Dorsolateral prefrontal cortex (tissue), 118 donors: Measurements from ENCODE around the gene ZFP36. TPM values are rescaled to one million over a fixed set of nuclear protein-coding genes. Genes with fewer than 3 reads are reported as not detected.

ENCODE experiments used
- microRNA-seq, 43 experiments: library from miRNA; unstranded; fragments of <30 nt; microRNA quantifications; one replicate each; pipeline ENCODE4 v1.2.0, GENCODE V29; 2022
- total RNA-seq, 120 experiments: library from RNA; stranded (reverse); gene quantifications; one replicate each; pipeline versions ENCODE4 v1.2.3 to v1.2.4, GENCODE V29; 2022

ZFP36 gene
- total RNA-seq, 120 experiments from 2014 or later, result 7.0 to 246 (median 38.2) TPM

Small RNAs within 50 kb of the gene (microRNA-seq; reads per million reads assigned to microRNA genes)
- gene MIR4530, result 0 to 0.42 (median 0) reads per million in 43 experiments

Other genes starting within 250 kb of the ZFP36 start
- gene NCCRP1, start 209.9 kb upstream of the ZFP36 start, total RNA-seq, result under 1 TPM in 10 of 120 experiments, not detected in 110; 0.19 to 0.38 (median 0.24) TPM
- 1 to 10 TPM in 1 of 120 experiments, not detected in 119; 1.0 TPM for gene SYCN, start 202.6 kb upstream of the ZFP36 start, total RNA-seq
- gene IFNL3, start 161.8 kb upstream of the ZFP36 start, total RNA-seq, result under 1 TPM in 2 of 120 experiments, not detected in 118; 0.65 to 0.76 TPM
- gene IFNL4, start 158.0 kb upstream of the ZFP36 start, total RNA-seq, result under 1 TPM in 2 of 120 experiments, not detected in 118; 0.51 to 0.62 TPM
- gene IFNL2, start 138.5 kb upstream of the ZFP36 start, total RNA-seq, result not detected
- not detected for gene IFNL1, start 110.4 kb upstream of the ZFP36 start, total RNA-seq
- gene LRFN1, start 86.0 kb upstream of the ZFP36 start, total RNA-seq, result 10 to 100 TPM in 115 of 120 experiments, 1 to 10 TPM in 5; 6.4 to 25.4 (median 16.9) TPM
- gene GMFG, start 70.8 kb upstream of the ZFP36 start, total RNA-seq, result 10 to 100 TPM in 94 of 120 experiments, 1 to 10 TPM in 26; 4.4 to 36.5 (median 12.4) TPM
- gene SAMD4B, start 64.4 kb upstream of the ZFP36 start, total RNA-seq, result 100 to 1,000 TPM; 107 to 294 (median 153) TPM
- 10 to 100 TPM; 33.5 to 65.7 (median 46.2) TPM for gene PAF1, start 15.7 kb upstream of the ZFP36 start, total RNA-seq
- gene MED29, start 15.5 kb upstream of the ZFP36 start, total RNA-seq, result 10 to 100 TPM; 41.8 to 99.7 (median 69.9) TPM
- gene PLEKHG2, start 5.8 kb downstream of the ZFP36 start, total RNA-seq, result 10 to 100 TPM in 50 of 120 experiments, 1 to 10 TPM in 70; 2.1 to 25.5 (median 9.2) TPM
- gene RPS16, start 29.1 kb downstream of the ZFP36 start, total RNA-seq, result 100 to 1,000 TPM; 365 to 780 (median 506) TPM
- 100 to 1,000 TPM; 107 to 178 (median 128) TPM for gene SUPT5H, start 38.7 kb downstream of the ZFP36 start, total RNA-seq
- gene TIMM50, start 74.0 kb downstream of the ZFP36 start, total RNA-seq, result 10 to 100 TPM; 62.0 to 99.4 (median 80.0) TPM
- 1 to 10 TPM; 1.7 to 7.8 (median 3.7) TPM for gene DLL3, start 92.1 kb downstream of the ZFP36 start, total RNA-seq
- 1 to 10 TPM in 12 of 120 experiments, under 1 TPM in 22, not detected in 86; 0.28 to 2.7 (median 0.81) TPM for gene SELENOV, start 108.3 kb downstream of the ZFP36 start, total RNA-seq
- 10 to 100 TPM in 94 of 120 experiments, 1 to 10 TPM in 26; 6.6 to 20.4 (median 12.6) TPM for gene EID2B, start 126.0 kb downstream of the ZFP36 start, total RNA-seq
- 10 to 100 TPM; 12.7 to 42.3 (median 28.5) TPM for gene EID2, start 133.3 kb downstream of the ZFP36 start, total RNA-seq
- 1 to 10 TPM in 1 of 120 experiments, not detected in 119; 1.0 TPM for gene LGALS13, start 195.7 kb downstream of the ZFP36 start, total RNA-seq
- gene LGALS16, start 249.1 kb downstream of the ZFP36 start, total RNA-seq, result 1 to 10 TPM in 1 of 120 experiments, not detected in 119; 1.1 TPM